ENCODE data around the gene NOSIP. TPM values are rescaled to one million over a fixed set of nuclear protein-coding genes. Genes with fewer than 3 reads are reported as not detected.

The NOSIP gene
- total RNA-seq, 2 experiments from 2014 or later: 202 to 203 TPM

- Histone ChIP-seq H3K9me3 (ENCODE audit: control insufficient read depth in 1 of 2, insufficient read depth in 1 of 2, low read length in 2 of 2) (peaks cover 0 to 17% of the 10 kb centered on the region in 2 experiments), H3K27ac (ENCODE audit: low read depth in 1 of 2, low read length in 2 of 2) (no peak overlapping the region), H3K4me1 (ENCODE audit: insufficient read depth, low read length) (peaks cover 7% of the 10 kb centered on the region), H3K27me3 (ENCODE audit: control insufficient read depth in 1 of 2, insufficient read depth in 2 of 2, low read length in 2 of 2) (no peaks in the 10 kb centered on the region), H3K36me3 (ENCODE audit: insufficient read depth, low read length) (peaks cover 80% of the 10 kb centered on the region), H3K4me3 (ENCODE audit: low read length) (no peak overlapping the region)
- ChIA-PET CTCF (no interaction called here), POLR2A (interaction anchor here (1.1 to 1.2 kb wide), 2 partner anchors 24 to 35 kb away, joined by 3 to 4 read pairs; partner anchors contain the start of genes PRRG2 and RRAS)
- H3K36me3 Mint-ChIP-seq (ENCODE audit: low read depth): peaks cover 73% of the 10 kb centered on the region
- H3K4me1 Mint-ChIP-seq (ENCODE audit: low read depth): peaks cover 8% of the 10 kb centered on the region
- no peaks in the 10 kb centered on the region for H3K27me3 Mint-ChIP-seq
- ATAC-seq (ENCODE audit: poor library complexity): no peak
- TF ChIP-seq, protein P1, sequence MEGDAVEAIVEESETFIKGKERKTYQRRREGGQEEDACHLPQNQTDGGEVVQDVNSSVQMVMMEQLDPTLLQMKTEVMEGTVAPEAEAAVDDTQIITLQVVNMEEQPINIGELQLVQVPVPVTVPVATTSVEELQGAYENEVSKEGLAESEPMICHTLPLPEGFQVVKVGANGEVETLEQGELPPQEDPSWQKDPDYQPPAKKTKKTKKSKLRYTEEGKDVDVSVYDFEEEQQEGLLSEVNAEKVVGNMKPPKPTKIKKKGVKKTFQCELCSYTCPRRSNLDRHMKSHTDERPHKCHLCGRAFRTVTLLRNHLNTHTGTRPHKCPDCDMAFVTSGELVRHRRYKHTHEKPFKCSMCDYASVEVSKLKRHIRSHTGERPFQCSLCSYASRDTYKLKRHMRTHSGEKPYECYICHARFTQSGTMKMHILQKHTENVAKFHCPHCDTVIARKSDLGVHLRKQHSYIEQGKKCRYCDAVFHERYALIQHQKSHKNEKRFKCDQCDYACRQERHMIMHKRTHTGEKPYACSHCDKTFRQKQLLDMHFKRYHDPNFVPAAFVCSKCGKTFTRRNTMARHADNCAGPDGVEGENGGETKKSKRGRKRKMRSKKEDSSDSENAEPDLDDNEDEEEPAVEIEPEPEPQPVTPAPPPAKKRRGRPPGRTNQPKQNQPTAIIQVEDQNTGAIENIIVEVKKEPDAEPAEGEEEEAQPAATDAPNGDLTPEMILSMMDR (IDR thresholded peaks at IDR 0.05): no peak
- H3K4me3 Mint-ChIP-seq: no peak overlapping the region
- H3K9me3 Mint-ChIP-seq: no peaks in the 10 kb centered on the region
- DNase-seq: no peak
- no peak overlapping the region for H3K27ac Mint-ChIP-seq
- intact Hi-C loops (cut with DNase I, micrococcal nuclease): no loop called here
These were observed 36.2 kb upstream of the NOSIP start for GRCh38 chr19:49616532-49616931.

- Mint-ChIP-seq H3K27me3 (no peaks in the 10 kb centered on the region), H3K4me1 (ENCODE audit: low read depth) (peaks cover 8% of the 10 kb centered on the region), H3K27ac (no peak overlapping the region), H3K4me3 (no peak overlapping the region), H3K9me3 (no peaks in the 10 kb centered on the region), H3K36me3 (ENCODE audit: low read depth) (peaks cover 76% of the 10 kb centered on the region)
- intact Hi-C loops (cut with DNase I, micrococcal nuclease): no loop called here
- ChIA-PET CTCF (no interaction called here), POLR2A (no interaction called here)
- DNase-seq: no peak
- no peak overlapping the region for H3K4me3 ChIP-seq (ENCODE audit: low read length)
- peaks cover 0 to 17% of the 10 kb centered on the region in 2 experiments for H3K9me3 ChIP-seq (ENCODE audit: control insufficient read depth in 1 of 2, insufficient read depth in 1 of 2, low read length in 2 of 2)
- H3K27ac ChIP-seq (ENCODE audit: low read depth in 1 of 2, low read length in 2 of 2): no peak overlapping the region
- TF ChIP-seq, protein P1 (IDR thresholded peaks at IDR 0.05): no peak
- H3K4me1 ChIP-seq (ENCODE audit: insufficient read depth, low read length): peaks cover 7% of the 10 kb centered on the region
- H3K36me3 ChIP-seq (ENCODE audit: insufficient read depth, low read length): peaks cover 80% of the 10 kb centered on the region
- ATAC-seq (ENCODE audit: poor library complexity): no peak
- no peaks in the 10 kb centered on the region for H3K27me3 ChIP-seq (ENCODE audit: control insufficient read depth in 1 of 2, insufficient read depth in 2 of 2, low read length in 2 of 2)
These were observed 35.5 kb upstream of the NOSIP start for GRCh38 chr19:49615861-49616260.

DNA sequence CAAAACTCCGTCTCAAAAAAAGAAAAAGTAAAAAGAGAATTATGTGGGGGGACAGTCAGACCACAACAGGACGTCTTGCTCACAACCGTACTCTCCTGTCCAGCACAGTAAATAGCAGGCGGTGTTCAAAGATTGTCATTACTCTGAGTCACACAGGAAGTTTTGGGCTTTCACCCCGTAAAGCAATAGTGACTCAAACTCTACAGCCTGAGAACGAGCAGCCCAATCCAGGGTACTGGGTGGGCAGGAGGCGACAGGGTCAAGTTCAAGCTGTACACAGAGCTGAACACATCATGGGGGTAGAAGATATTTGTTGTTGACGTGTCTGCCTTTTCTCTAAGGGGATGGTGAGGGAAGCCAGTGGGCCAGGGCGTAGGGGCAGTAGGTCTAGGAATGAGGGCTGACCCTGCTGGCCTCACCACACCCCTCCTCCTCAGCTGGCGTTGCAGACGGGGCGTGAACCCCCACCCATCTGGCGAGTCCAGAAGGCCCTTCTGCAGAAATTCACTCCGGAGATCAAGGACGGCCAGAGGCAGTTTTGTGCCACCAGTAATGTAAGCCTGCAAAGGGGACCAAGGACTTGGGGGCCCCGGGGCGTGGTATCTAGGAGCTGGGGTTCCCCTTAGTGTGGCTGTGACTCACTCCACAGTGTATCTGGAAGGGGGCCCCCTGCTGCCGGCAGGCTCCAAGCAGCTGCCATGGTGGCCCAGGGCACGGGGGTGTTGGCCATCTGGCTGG is 33.9 kb upstream of the NOSIP start:
- peaks cover 8% of the 10 kb centered on the region for H3K4me1 Mint-ChIP-seq (ENCODE audit: low read depth)
- ChIA-PET CTCF (no interaction called here), POLR2A (interaction anchor here (1.3 kb wide), 1 partner anchor 26 kb away, joined by 4 read pairs; the partner anchor contains the start of gene RRAS)
- no peak for ATAC-seq (ENCODE audit: poor library complexity)
- H3K9me3 Mint-ChIP-seq: no peaks in the 10 kb centered on the region
- TF ChIP-seq, protein P1 (IDR thresholded peaks at IDR 0.05): no peak
- no peaks in the 10 kb centered on the region for H3K27me3 Mint-ChIP-seq
- Histone ChIP-seq H3K9me3 (ENCODE audit: control insufficient read depth in 1 of 2, insufficient read depth in 1 of 2, low read length in 2 of 2) (peaks cover 0 to 17% of the 10 kb centered on the region in 2 experiments), H3K27ac (ENCODE audit: low read depth in 1 of 2, low read length in 2 of 2) (no peak overlapping the region), H3K4me3 (ENCODE audit: low read length) (no peak overlapping the region), H3K27me3 (ENCODE audit: control insufficient read depth in 1 of 2, insufficient read depth in 2 of 2, low read length in 2 of 2) (no peaks in the 10 kb centered on the region), H3K4me1 (ENCODE audit: insufficient read depth, low read length) (peaks cover 9% of the 10 kb centered on the region), H3K36me3 (ENCODE audit: insufficient read depth, low read length) (peaks cover 80% of the 10 kb centered on the region)
- H3K4me3 Mint-ChIP-seq: no peak overlapping the region
- peaks cover 81% of the 10 kb centered on the region for H3K36me3 Mint-ChIP-seq (ENCODE audit: low read depth)
- intact Hi-C loops (cut with DNase I, micrococcal nuclease): no loop called here
- peak overlapping the region; percentile 73 for H3K27ac Mint-ChIP-seq
- peak in 2 of 14 experiments; percentile 24 to 37 for DNase-seq

Data from CD4-positive, alpha-beta T cell (primary cell).